H9 (cell line): ENCODE results near the gene UBALD2. TPM values are rescaled to one million over a fixed set of nuclear protein-coding genes. Genes with fewer than 3 reads are reported as not detected.
A peak's percentile ranks its signal among the peaks of the same experiment; 100 is the strongest.

Experiments used
- DNase-seq: peaks from one replicate; pipeline ENCODE4 v3.0.0-alpha.2; 2017
- H2AFZ ChIP-seq: one replicate; pipeline ENCODE4 v1.6.1; 2013; ENCODE audit warnings: mild to moderate bottlenecking, low read length, control low read depth, moderate library complexity
- H2AK5ac ChIP-seq: 2 replicates; pipeline ENCODE4 v1.6.1; 2013; ENCODE audit warnings: low read length, control low read depth, mixed read lengths; ENCODE audit not compliant: insufficient read length
- H2BK120ac ChIP-seq: one replicate; pipeline ENCODE4 v1.6.1; 2013; ENCODE audit warnings: low read depth, mild to moderate bottlenecking, low read length, control low read depth, inconsistent platforms; ENCODE audit not compliant: poor library complexity, severe bottlenecking
- H2BK12ac ChIP-seq: 2 replicates; pipeline ENCODE4 v1.6.1; 2013; ENCODE audit warnings: low read length, control low read depth, mixed read lengths, low read depth; ENCODE audit not compliant: insufficient read length
- H2BK15ac ChIP-seq: 2 replicates; pipeline ENCODE4 v1.6.1; 2013; ENCODE audit warnings: low read depth, low read length, control low read depth
- H2BK20ac ChIP-seq: one replicate; pipeline ENCODE4 v1.6.1; 2013; ENCODE audit warnings: low read depth, mild to moderate bottlenecking, low read length, control low read depth, inconsistent platforms; ENCODE audit not compliant: poor library complexity, severe bottlenecking
- H2BK5ac ChIP-seq: 2 replicates; pipeline ENCODE4 v1.6.1; 2013; ENCODE audit warnings: low read length, control low read depth, mixed read lengths; ENCODE audit not compliant: insufficient read length
- H3K14ac ChIP-seq: 2 replicates; pipeline ENCODE4 v1.6.1; 2013; ENCODE audit warnings: low read length, control low read depth; ENCODE audit not compliant: insufficient read depth
- H3K18ac ChIP-seq: 2 replicates; pipeline ENCODE4 v1.6.1; 2013; ENCODE audit warnings: low read depth, mild to moderate bottlenecking, mixed read lengths, low read length, control low read depth; ENCODE audit not compliant: insufficient read length
- H3K23ac ChIP-seq: 2 replicates; pipeline ENCODE4 v1.6.1; 2013; ENCODE audit warnings: low read length, control low read depth, mixed read lengths, low read depth; ENCODE audit not compliant: insufficient read length
- H3K23me2 ChIP-seq: 2 replicates; pipeline ENCODE4 v1.6.1; 2013; ENCODE audit warnings: low read depth, mild to moderate bottlenecking, mixed read lengths, low read length, control low read depth; ENCODE audit not compliant: insufficient read length, poor library complexity, severe bottlenecking
- H3K27ac ChIP-seq: 2 replicates; pipeline ENCODE4 v1.5.1; 2013; ENCODE audit warnings: low read length, control low read depth, mixed read lengths, low read depth; ENCODE audit not compliant: insufficient read length
- H3K27me3 ChIP-seq: 2 replicates; pipeline ENCODE4 v1.6.1; 2013; ENCODE audit warnings: low read length, control low read depth, inconsistent platforms; ENCODE audit not compliant: insufficient read depth
- H3K4ac ChIP-seq: 2 replicates; pipeline ENCODE4 v1.6.1; 2013; ENCODE audit warnings: low read depth, mild to moderate bottlenecking, control low read depth, inconsistent platforms, low read length, moderate library complexity
- H3K4me1 ChIP-seq: 2 replicates; pipeline ENCODE4 v1.6.1; 2013; ENCODE audit warnings: low read length, control low read depth, inconsistent platforms; ENCODE audit not compliant: insufficient read depth
- H3K4me2 ChIP-seq: 2 replicates; pipeline ENCODE4 v1.6.1; 2013; ENCODE audit warnings: low read length, control low read depth, mixed read lengths; ENCODE audit not compliant: insufficient read length, insufficient read depth
- H3K56ac ChIP-seq: 2 replicates; pipeline ENCODE4 v1.6.1; 2013; ENCODE audit warnings: low read depth, mild to moderate bottlenecking, mixed read lengths, low read length, control low read depth; ENCODE audit not compliant: insufficient read length
- H3K79me1 ChIP-seq: 2 replicates; pipeline ENCODE4 v1.6.1; 2013; ENCODE audit warnings: low read depth, mild to moderate bottlenecking, moderate library complexity, low read length, control low read depth, inconsistent platforms; ENCODE audit not compliant: insufficient read depth, poor library complexity, severe bottlenecking
- H3K79me2 ChIP-seq: 2 replicates; pipeline ENCODE4 v1.6.1; 2013; ENCODE audit warnings: low read length, control low read depth, inconsistent platforms; ENCODE audit not compliant: insufficient read depth
- H3K9ac ChIP-seq: 2 replicates; pipeline ENCODE4 v1.6.1; 2013; ENCODE audit warnings: low read length, control low read depth, mixed read lengths; ENCODE audit not compliant: insufficient read length; ENCODE audit errors: extremely low read depth
- H3K9me3 ChIP-seq: one replicate; pipeline ENCODE4 v1.6.1; 2013; ENCODE audit warnings: low read depth, low read length, inconsistent platforms; ENCODE audit not compliant: control insufficient read depth
- H3T11ph ChIP-seq: one replicate; pipeline ENCODE4 v1.6.1; 2013; ENCODE audit warnings: mild to moderate bottlenecking, low read length, control low read depth, inconsistent platforms
- H4K20me1 ChIP-seq: one replicate; pipeline ENCODE4 v1.6.1; 2013; ENCODE audit not compliant: control insufficient read depth, insufficient read length, insufficient read depth
- H4K5ac ChIP-seq: 2 replicates; pipeline ENCODE4 v1.6.1; 2013; ENCODE audit warnings: low read depth, mild to moderate bottlenecking, mixed read lengths, low read length, control low read depth; ENCODE audit not compliant: insufficient read length
- H4K8ac ChIP-seq: replicated peaks from 2 replicates; pipeline ENCODE4 v1.6.1; 2013; ENCODE audit warnings: low read length, control low read depth, mixed read lengths, low read depth; ENCODE audit not compliant: insufficient read length
- H4K91ac ChIP-seq: 2 replicates; pipeline ENCODE4 v1.6.1; 2013; ENCODE audit warnings: low read depth, mild to moderate bottlenecking, moderate library complexity, mixed read lengths, low read length, control low read depth; ENCODE audit not compliant: insufficient read length
- H3K27ac Mint-ChIP-seq, 3 experiments: 2 replicates in 2 of 3; 3 replicates in 1 of 3; pipeline ENCODE4 v1.8.0; 2020 to 2021; ENCODE audit warnings: mixed read lengths in 3 of 3, mild to moderate bottlenecking in 1 of 3, moderate library complexity in 1 of 3
- H3K27me3 Mint-ChIP-seq: 2 replicates; pipeline ENCODE4 v1.8.0; 2021; ENCODE audit warnings: low read depth, mild to moderate bottlenecking, moderate library complexity, mixed read lengths
- H3K36me3 Mint-ChIP-seq, 3 experiments: 2 replicates in 2 of 3; 3 replicates in 1 of 3; pipeline ENCODE4 v1.8.0; 2020 to 2021; ENCODE audit warnings: low read depth in 3 of 3, mixed read lengths in 3 of 3; ENCODE audit not compliant: insufficient read depth in 1 of 3
- H3K4me1 Mint-ChIP-seq, 2 experiments: 2 replicates each; pipeline ENCODE4 v1.8.0; 2020; ENCODE audit warnings: mixed read lengths in 2 of 2
- H3K4me3 Mint-ChIP-seq, 2 experiments: 2 replicates in 1 of 2; 3 replicates in 1 of 2; pipeline ENCODE4 v1.8.0; 2020 to 2021; ENCODE audit warnings: mild to moderate bottlenecking in 2 of 2, mixed read lengths in 2 of 2, moderate library complexity in 1 of 2
- H3K9me3 Mint-ChIP-seq, 2 experiments: 2 replicates in 1 of 2; 3 replicates in 1 of 2; pipeline ENCODE4 v1.8.0; 2020; ENCODE audit warnings: mild to moderate bottlenecking in 2 of 2, mixed read lengths in 2 of 2, moderate library complexity in 1 of 2
- WGBS: extraction: QIAGEN DNeasy Blood & Tissue Kit; methylation state at CpG from one replicate; pipeline ENCODE4 v1.1.7; 2013; ENCODE audit warnings: missing lambda C conversion rate, low lambda C conversion rate, mixed read lengths; ENCODE audit not compliant: insufficient read length; ENCODE audit errors: extremely low coverage; 5-methylcytosine and 5-hydroxymethylcytosine counted together
- total RNA-seq: library from RNA; stranded (reverse); gene quantifications from 2 replicates; pipeline ENCODE4 v1.2.1, GENCODE V29; 2021
- TF ChIP-seq, protein P1 (sequence below): fragments of 200-600 bp; sonication (generic); conservative IDR thresholded peaks from 3 replicates; pipeline ENCODE4 v1.8.0; 2021; ENCODE audit warnings: antibody characterized with exemption, mild to moderate bottlenecking

Gene UBALD2
- total RNA-seq, 1 experiment from 2014 or later = 25.8 TPM

GRCh38 chr17:76241691-76242255 lies 23.4 kb upstream of the UBALD2 start:
- H3K9ac ChIP-seq = no peak overlapping the region
- H3K27me3 ChIP-seq = peaks cover 10% of the 10 kb centered on the region
- no peaks in the 10 kb centered on the region for H3K4me1 ChIP-seq
- no peaks in the 10 kb centered on the region for H4K20me1 ChIP-seq
- no peaks in the 10 kb centered on the region for H3K79me1 ChIP-seq
- H3T11ph ChIP-seq = no peak overlapping the region
- H3K9me3 Mint-ChIP-seq = no peaks in the 10 kb centered on the region; a peak in 1 of 5 replicates
- no peak overlapping the region for H2BK120ac ChIP-seq
- H2BK5ac ChIP-seq = no peak overlapping the region
- no peak overlapping the region for H3K56ac ChIP-seq
- no peak overlapping the region for H4K91ac ChIP-seq
- peak overlapping the region; percentile 63 to 87 for H3K4me3 Mint-ChIP-seq
- no peak overlapping the region for H4K8ac ChIP-seq
- no peaks in the 10 kb centered on the region; a peak in 1 of 7 replicates for H3K36me3 Mint-ChIP-seq
- H3K27ac ChIP-seq = no peak overlapping the region
- peaks cover 16 to 19% of the 10 kb centered on the region in 2 experiments for H3K4me1 Mint-ChIP-seq
- H2AFZ ChIP-seq = no peak overlapping the region
- H3K23me2 ChIP-seq = peaks cover 8% of the 10 kb centered on the region
- H3K18ac ChIP-seq = no peak overlapping the region
- peak overlapping the region; percentile 61 for H3K4me2 ChIP-seq
- DNase-seq = no peak
- H4K5ac ChIP-seq = no peak overlapping the region
- H2AK5ac ChIP-seq = no peak overlapping the region
- H2BK12ac ChIP-seq = no peak overlapping the region
- no peak overlapping the region for H3K23ac ChIP-seq
- no peak overlapping the region for H2BK15ac ChIP-seq
- H3K27me3 Mint-ChIP-seq = peaks cover 72% of the 10 kb centered on the region
- WGBS = no CpG with 5 or more reads among the region's 15 CpGs
- no peak overlapping the region for H2BK20ac ChIP-seq
- H3K14ac ChIP-seq = no peak overlapping the region
- H3K4ac ChIP-seq = no peak overlapping the region
- TF ChIP-seq, protein P1, sequence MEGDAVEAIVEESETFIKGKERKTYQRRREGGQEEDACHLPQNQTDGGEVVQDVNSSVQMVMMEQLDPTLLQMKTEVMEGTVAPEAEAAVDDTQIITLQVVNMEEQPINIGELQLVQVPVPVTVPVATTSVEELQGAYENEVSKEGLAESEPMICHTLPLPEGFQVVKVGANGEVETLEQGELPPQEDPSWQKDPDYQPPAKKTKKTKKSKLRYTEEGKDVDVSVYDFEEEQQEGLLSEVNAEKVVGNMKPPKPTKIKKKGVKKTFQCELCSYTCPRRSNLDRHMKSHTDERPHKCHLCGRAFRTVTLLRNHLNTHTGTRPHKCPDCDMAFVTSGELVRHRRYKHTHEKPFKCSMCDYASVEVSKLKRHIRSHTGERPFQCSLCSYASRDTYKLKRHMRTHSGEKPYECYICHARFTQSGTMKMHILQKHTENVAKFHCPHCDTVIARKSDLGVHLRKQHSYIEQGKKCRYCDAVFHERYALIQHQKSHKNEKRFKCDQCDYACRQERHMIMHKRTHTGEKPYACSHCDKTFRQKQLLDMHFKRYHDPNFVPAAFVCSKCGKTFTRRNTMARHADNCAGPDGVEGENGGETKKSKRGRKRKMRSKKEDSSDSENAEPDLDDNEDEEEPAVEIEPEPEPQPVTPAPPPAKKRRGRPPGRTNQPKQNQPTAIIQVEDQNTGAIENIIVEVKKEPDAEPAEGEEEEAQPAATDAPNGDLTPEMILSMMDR = no peak
- H3K27ac Mint-ChIP-seq = no peak overlapping the region
- H3K9me3 ChIP-seq = no peaks in the 10 kb centered on the region
- H3K79me2 ChIP-seq = no peaks in the 10 kb centered on the region
